ENCODE results near the gene SLC26A3. TPM values are rescaled to one million over a fixed set of nuclear protein-coding genes. Genes with fewer than 3 reads are reported as not detected.

Gene SLC26A3
- total RNA-seq, 1 donor = not detected

DNA sequence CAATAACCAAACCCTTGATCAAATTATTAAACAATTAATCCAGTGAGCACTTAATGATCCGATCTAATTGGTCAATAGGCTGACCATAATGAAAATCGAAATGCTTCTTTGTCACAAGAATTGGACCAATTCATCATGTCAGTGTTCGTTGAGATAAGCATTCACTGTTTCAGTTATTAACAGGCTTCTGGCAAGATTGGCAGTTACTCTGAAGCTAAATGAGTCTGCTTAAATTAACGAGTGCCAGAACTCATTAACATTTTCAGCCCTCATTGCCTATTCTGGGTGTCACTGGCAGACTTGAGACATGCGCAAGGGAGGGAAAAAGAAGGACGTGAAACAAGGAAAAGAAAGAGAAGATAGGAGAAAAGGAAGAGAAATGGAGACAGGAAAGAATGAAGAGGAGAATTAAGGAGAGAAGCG is 30.7 kb upstream of the SLC26A3 start:
- no peak overlapping the region for H3K4me3 ChIP-seq (ENCODE audit: low read depth, low read length)
- no peak for DNase-seq (ENCODE audit: low read depth)
- TF ChIP-seq, protein P1, sequence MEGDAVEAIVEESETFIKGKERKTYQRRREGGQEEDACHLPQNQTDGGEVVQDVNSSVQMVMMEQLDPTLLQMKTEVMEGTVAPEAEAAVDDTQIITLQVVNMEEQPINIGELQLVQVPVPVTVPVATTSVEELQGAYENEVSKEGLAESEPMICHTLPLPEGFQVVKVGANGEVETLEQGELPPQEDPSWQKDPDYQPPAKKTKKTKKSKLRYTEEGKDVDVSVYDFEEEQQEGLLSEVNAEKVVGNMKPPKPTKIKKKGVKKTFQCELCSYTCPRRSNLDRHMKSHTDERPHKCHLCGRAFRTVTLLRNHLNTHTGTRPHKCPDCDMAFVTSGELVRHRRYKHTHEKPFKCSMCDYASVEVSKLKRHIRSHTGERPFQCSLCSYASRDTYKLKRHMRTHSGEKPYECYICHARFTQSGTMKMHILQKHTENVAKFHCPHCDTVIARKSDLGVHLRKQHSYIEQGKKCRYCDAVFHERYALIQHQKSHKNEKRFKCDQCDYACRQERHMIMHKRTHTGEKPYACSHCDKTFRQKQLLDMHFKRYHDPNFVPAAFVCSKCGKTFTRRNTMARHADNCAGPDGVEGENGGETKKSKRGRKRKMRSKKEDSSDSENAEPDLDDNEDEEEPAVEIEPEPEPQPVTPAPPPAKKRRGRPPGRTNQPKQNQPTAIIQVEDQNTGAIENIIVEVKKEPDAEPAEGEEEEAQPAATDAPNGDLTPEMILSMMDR (IDR thresholded peaks at IDR 0.05; ENCODE audit: insufficient read depth, low read depth, low read length) = no peak

- DNase-seq (ENCODE audit: low read depth) = no peak
- TF ChIP-seq, protein P1 (IDR thresholded peaks at IDR 0.05; ENCODE audit: insufficient read depth, low read depth, low read length) = no peak
Observed at GRCh38 chr7:107830420-107830819, 27.4 kb upstream of the SLC26A3 start.

GRCh38 chr7:107828540-107828939 is 25.5 kb upstream of the SLC26A3 start:
- H3K4me3 ChIP-seq (ENCODE audit: low read depth, low read length) = no peak overlapping the region
- TF ChIP-seq, protein P1 (IDR thresholded peaks at IDR 0.05; ENCODE audit: insufficient read depth, low read depth, low read length) = no peak
- no peak for DNase-seq (ENCODE audit: low read depth)

More at GRCh38 chr7:107830420-107830819, 27.4 kb upstream of the SLC26A3 start:
- H3K4me3 ChIP-seq (ENCODE audit: low read depth, low read length) = no peak overlapping the region

DNA sequence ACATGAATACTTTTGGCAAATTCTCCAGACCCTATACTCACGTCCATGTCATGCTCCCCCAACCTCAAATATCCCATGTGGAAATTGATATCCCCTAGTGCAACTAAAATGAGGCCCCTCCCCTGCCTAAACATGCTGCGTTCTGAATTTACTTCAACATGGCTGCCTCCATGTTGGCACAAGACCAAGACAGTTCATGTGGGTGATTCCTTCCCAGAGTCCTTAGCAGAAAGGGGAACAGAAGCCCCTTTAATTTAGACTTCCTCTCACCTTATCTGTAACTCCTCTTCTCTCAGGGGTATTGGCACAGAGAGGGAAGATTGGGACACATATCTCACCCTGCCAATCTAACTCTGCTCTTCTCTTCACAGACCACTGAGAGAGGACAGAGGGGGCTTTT is 24.5 kb upstream of the SLC26A3 start:
- no peak for DNase-seq (ENCODE audit: low read depth)
- no peak overlapping the region for H3K4me3 ChIP-seq (ENCODE audit: low read depth, low read length)
- TF ChIP-seq, protein P1 (IDR thresholded peaks at IDR 0.05; ENCODE audit: insufficient read depth, low read depth, low read length) = no peak

DNA sequence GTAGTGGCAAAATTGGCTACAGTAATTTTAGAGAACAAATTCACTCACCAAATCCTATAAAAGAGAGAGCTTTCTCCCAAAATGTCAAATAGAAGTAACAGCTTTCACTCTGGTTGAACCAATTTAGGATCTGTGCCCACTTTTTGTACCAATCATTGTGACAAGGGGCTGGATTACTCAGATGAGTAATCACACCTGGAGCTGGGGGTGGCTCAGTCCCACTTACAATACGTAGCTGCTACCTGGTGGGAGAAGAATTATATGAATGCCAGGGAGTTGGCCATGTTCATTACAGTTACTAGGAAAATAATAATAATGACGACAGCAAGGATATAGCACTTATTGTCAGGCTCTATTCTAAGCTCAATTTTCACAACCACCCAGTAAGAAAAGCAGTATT is 23.4 kb upstream of the SLC26A3 start:
- no peak for DNase-seq (ENCODE audit: low read depth)
- no peak overlapping the region for H3K4me3 ChIP-seq (ENCODE audit: low read depth, low read length)
- TF ChIP-seq, protein P1 (IDR thresholded peaks at IDR 0.05; ENCODE audit: insufficient read depth, low read depth, low read length) = no peak

GRCh38 chr7:107824858-107825257 is 21.8 kb upstream of the SLC26A3 start:
- DNase-seq (ENCODE audit: low read depth) = no peak
- H3K4me3 ChIP-seq (ENCODE audit: low read depth, low read length) = no peak overlapping the region
- TF ChIP-seq, protein P1 (IDR thresholded peaks at IDR 0.05; ENCODE audit: insufficient read depth, low read depth, low read length) = no peak

- TF ChIP-seq, protein P1 (IDR thresholded peaks at IDR 0.05; ENCODE audit: insufficient read depth, low read depth, low read length) = no peak
- H3K4me3 ChIP-seq (ENCODE audit: low read depth, low read length) = no peak overlapping the region
- no peak for DNase-seq (ENCODE audit: low read depth)
Observed at GRCh38 chr7:107818622-107819021, 15.6 kb upstream of the SLC26A3 start.

All from fibroblast of villous mesenchyme (primary cell).